ENCODE data around the gene PCNX2. TPM values are rescaled to one million over a fixed set of nuclear protein-coding genes. Genes with fewer than 3 reads are reported as not detected.

The PCNX2 gene, protein sequence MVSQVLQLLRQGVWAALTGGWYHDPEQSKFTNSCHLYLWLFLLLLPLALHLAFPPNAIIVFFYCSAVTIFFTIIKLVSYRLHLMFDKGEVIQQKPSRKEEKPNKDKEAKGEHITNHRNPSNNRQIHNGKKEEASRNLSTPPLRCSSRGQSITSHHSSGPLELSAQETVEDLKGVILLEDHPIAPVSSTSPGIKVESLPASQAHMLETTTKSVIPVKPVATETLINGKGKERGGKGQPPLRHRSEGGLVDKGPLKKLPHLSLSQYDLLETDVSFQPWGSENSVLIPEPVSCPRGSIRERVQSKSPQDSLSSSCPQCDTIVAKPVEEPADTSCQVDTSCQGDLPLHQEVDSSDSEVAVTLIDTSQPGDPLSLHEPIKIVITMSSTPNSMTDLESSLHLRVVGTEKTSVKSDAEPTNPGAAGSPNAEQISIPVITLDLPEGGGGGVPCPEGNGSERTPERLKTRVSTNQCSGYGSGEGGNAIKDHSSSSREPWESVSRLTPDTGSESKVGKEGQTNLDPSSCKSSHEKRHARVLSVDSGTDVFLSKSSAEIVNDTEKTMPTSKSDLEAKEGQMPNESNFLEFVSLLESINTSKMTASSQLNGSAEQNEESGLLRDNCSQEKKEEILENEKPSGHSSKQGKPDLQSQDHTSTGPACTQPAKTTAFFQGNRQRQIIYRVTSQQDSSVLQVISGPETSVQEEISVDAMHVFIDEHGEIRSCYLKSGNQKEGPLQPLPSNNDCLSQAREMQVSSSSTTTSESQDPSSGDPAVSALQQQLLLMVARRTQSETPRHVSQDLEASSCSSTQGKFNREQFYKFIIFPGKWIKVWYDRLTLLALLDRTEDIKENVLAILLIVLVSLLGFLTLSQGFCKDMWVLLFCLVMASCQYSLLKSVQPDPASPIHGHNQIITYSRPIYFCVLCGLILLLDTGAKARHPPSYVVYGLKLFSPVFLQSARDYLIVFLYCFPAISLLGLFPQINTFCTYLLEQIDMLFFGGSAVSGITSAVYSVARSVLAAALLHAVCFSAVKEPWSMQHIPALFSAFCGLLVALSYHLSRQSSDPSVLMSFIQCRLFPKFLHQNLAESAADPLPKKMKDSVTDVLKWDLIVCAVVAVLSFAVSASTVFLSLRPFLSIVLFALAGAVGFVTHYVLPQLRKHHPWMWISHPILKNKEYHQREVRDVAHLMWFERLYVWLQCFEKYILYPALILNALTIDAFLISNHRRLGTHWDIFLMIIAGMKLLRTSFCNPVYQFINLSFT (N-terminal part only)
- 3.6 and 6.2 TPM in 2 replicates for total RNA-seq

DNA sequence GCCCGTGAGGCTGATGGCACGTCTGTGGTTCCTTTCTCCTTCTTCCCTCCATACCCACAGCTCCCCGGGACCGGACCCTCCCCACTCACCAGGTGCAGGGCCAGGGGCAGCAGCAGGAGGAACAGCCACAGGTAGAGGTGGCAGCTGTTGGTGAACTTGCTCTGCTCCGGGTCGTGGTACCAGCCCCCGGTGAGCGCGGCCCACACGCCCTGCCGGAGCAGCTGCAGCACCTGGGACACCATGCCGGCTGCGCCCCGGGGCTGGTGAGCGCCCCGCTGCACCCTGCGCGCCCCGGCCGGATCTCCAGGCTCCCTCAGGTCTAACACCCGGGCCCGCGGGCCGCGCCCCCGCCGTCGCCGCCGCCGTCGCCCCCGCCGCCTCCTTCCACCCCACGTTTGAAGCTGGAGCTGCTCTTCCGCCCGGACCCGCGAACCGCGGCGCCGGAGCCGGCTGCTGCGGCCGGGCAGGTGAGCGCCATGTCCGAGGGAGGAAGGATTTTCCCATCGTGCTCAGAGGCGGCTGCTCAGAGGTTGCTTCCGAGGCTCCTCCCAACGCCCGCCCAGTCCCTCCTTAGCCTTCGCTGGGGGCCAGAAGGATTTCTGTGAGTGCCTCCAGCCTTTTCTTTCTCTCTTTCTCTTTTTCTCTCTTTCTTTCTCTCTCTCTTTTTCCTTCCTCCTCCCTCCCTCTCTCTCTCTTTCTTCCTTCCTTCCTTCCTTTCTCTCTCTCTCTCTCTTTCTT lies at the start of gene PCNX2:
PCNX2 (minus strand) TSS at position 489 of the 738 bp plus-strand sequence; CDS start at position 242, 247 bp downstream.

DNA sequence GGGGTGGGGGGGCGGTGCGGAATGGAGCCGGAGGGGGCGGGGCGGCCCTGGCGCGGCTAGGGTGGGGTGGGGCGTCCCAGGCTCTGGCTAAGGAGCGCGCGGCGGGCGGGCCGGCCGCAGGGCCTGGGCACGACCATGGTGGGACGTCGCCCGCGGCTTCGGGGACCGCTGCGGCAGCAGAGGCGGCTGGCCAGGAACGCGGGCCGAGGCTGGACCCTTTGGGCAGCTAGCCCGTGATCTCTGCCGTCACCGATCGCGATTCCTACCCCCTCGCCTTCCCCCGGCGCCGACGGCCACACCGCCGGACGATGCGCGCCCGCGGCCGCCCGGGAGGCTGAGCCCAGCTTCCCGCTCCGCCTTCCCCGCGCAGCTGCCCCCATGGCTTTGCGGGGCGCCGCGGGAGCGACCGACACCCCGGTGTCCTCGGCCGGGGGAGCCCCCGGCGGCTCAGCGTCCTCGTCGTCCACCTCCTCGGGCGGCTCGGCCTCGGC lies 32.2 kb upstream of the PCNX2 start, which contains the start of gene MAP3K21:
MAP3K21 (plus strand) TSS at position 74 of the 491 bp plus-strand sequence; CDS start at position 379, 305 bp downstream.

DNA sequence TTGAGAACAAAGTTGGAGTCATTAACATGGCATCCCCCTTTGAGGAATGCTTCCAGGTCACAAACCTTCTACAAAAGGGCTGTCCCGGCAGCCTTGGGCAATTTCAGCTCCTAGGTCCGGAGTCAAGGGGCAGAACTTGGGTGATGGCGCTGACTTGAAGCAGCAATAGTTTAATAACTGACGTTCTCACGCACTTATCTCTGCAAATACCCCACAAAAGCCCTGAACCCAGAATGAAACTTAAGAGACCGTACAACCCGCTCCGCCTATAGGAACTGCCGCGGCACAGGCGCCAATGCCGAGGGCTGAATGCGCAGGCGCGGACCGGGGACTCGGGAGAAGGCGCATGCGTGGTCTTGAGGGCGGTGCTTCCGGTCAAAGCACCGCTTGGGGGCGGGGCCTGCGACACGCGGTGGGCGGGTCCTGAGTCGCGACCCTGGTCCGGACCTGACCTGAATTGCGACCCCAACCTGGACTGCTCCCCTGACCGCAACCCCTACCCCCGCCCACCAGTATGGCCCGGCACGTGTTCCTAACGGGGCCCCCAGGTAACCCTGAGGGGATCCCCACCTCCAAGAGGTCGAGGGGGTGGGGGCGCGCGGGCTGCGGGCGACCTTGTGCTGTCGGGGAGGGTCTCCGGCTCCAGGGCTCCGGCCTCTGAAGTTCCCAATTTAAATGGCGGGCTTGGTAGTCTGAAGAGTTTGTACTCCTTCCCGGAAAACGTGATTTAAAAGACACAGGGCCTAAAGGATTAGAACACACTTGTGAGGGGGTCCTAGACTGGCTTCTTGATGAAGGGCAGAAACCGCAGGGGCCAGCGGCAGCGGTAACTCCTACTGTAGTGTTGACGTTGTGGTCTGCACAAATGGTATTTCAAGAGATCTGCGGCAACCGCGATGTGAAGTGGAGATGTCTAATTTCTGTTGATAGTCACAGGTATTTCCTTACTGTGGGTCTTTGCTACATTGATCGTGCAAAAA lies 345.0 kb downstream of the PCNX2 start, which contains the start of gene NTPCR:
NTPCR (plus strand) TSS at position 415 of the 980 bp plus-strand sequence; CDS start at position 515, 100 bp downstream.

Other genes with a start within 250 kb of the PCNX2 start
- 0.19 and 0.33 TPM in 2 replicates for gene MAP3K21, start 32.0 kb upstream of the PCNX2 start, total RNA-seq